ENCODE results near the gene IP6K2.

The IP6K2 gene

GRCh38 chr3:48692551-48692950, 24.5 kb downstream of the IP6K2 start:
- Histone ChIP-seq H3K9me3 (no peaks in the 10 kb centered on the region), H3K36me3 (peaks cover 73% of the 10 kb centered on the region), H3K27me3 (no peaks in the 10 kb centered on the region), H3K4me3 (ENCODE audit: low read depth, low read length) (no peak overlapping the region), H3K4me1 (no peaks in the 10 kb centered on the region)
- no peak for TF ChIP-seq CTCF (IDR thresholded peaks at IDR 0.05; ENCODE audit: low read depth, low read length)
- no peak for DNase-seq

- TF ChIP-seq CTCF (IDR thresholded peaks at IDR 0.05; ENCODE audit: low read depth, low read length) = no peak
- no peak for DNase-seq
- H3K4me1 ChIP-seq = no peaks in the 10 kb centered on the region
- no peak overlapping the region for H3K4me3 ChIP-seq (ENCODE audit: low read depth, low read length)
- no peaks in the 10 kb centered on the region for H3K9me3 ChIP-seq
- no peaks in the 10 kb centered on the region for H3K27me3 ChIP-seq
- peaks cover 73% of the 10 kb centered on the region for H3K36me3 ChIP-seq
Measured at GRCh38 chr3:48690846-48691458, 26.1 kb downstream of the IP6K2 start.

GRCh38 chr3:48689384-48689783, 27.6 kb downstream of the IP6K2 start:
- H3K4me1 ChIP-seq = peaks cover 4% of the 10 kb centered on the region; the same call in 1 of the 2 replicates
- DNase-seq = no peak
- TF ChIP-seq CTCF (IDR thresholded peaks at IDR 0.05; ENCODE audit: low read depth, low read length) = no peak
- H3K4me3 ChIP-seq (ENCODE audit: low read depth, low read length) = no peak overlapping the region
- no peaks in the 10 kb centered on the region for H3K9me3 ChIP-seq
- H3K36me3 ChIP-seq = peaks cover 62% of the 10 kb centered on the region
- H3K27me3 ChIP-seq = no peaks in the 10 kb centered on the region

GRCh38 chr3:48688737-48689075, 28.3 kb downstream of the IP6K2 start:
- DNase-seq = no peak
- H3K9me3 ChIP-seq = no peaks in the 10 kb centered on the region
- H3K36me3 ChIP-seq = peaks cover 55% of the 10 kb centered on the region
- H3K4me1 ChIP-seq = peaks cover 9% of the 10 kb centered on the region
- no peaks in the 10 kb centered on the region for H3K27me3 ChIP-seq
- H3K4me3 ChIP-seq (ENCODE audit: low read depth, low read length) = no peak overlapping the region
- no peak for TF ChIP-seq CTCF (IDR thresholded peaks at IDR 0.05; ENCODE audit: low read depth, low read length)

- Histone ChIP-seq H3K36me3 (peaks cover 50% of the 10 kb centered on the region), H3K4me3 (ENCODE audit: low read depth, low read length) (no peak overlapping the region), H3K27me3 (no peaks in the 10 kb centered on the region), H3K9me3 (no peaks in the 10 kb centered on the region), H3K4me1 (peaks cover 13% of the 10 kb centered on the region)
- DNase-seq = no peak
- TF ChIP-seq CTCF (IDR thresholded peaks at IDR 0.05; ENCODE audit: low read depth, low read length) = no peak
Measured at GRCh38 chr3:48688032-48688736, 28.8 kb downstream of the IP6K2 start.

GRCh38 chr3:48687220-48687678, 29.8 kb downstream of the IP6K2 start:
- DNase-seq = no peak
- Histone ChIP-seq H3K9me3 (no peaks in the 10 kb centered on the region), H3K36me3 (peaks cover 45% of the 10 kb centered on the region), H3K4me1 (peaks cover 17% of the 10 kb centered on the region), H3K4me3 (ENCODE audit: low read depth, low read length) (no peak overlapping the region), H3K27me3 (no peaks in the 10 kb centered on the region)
- TF ChIP-seq CTCF (IDR thresholded peaks at IDR 0.05; ENCODE audit: low read depth, low read length) = no peak

All from BE2C (cell line).